Right lobe of liver (tissue), 6 donors: Measurements from ENCODE around the gene TNFRSF14. TPM values are rescaled to one million over a fixed set of nuclear protein-coding genes. Genes with fewer than 3 reads are reported as not detected.

Experiments
- ATAC-seq, 4 donors: fragments of 200-7000 bp; cut with Tn5 transposase; one replicate each; pipeline ENCODE4 v1.9.1; 2020; ENCODE audit warnings: mild to moderate bottlenecking in 4 of 4, moderate library complexity in 4 of 4
- DNase-seq, 3 donors: peaks; one replicate each; pipeline ENCODE4 v3.0.0-alpha.2; 2020
- H3K27ac ChIP-seq, 3 donors: fragments of 200-600 bp; one replicate each; pipeline ENCODE4 v1.8.0; 2022
- H3K27me3 ChIP-seq, 2 donors: fragments of 200-600 bp; one replicate each; pipeline ENCODE4 v1.8.0; 2022
- H3K36me3 ChIP-seq, 4 donors: fragments of 200-600 bp; sonication (generic) in 1 of 4; one replicate each; pipeline versions ENCODE4 v1.5.1 to v1.8.0; 2017 to 2022; ENCODE audit warnings: control low read depth in 1 of 4
- H3K4me1 ChIP-seq, 4 donors: fragments of 200-600 bp; sonication (generic) in 1 of 4; one replicate each; pipeline versions ENCODE4 v1.5.1 to v1.8.0; 2017 to 2022; ENCODE audit warnings: control low read depth in 1 of 4
- H3K4me3 ChIP-seq, 3 donors: fragments of 200-600 bp; one replicate each; pipeline ENCODE4 v1.8.0; 2022
- H3K9me3 ChIP-seq, 4 donors: fragments of 200-600 bp; sonication (generic) in 1 of 4; one replicate each; pipeline versions ENCODE4 v1.5.1 to v1.8.0; 2017 to 2022; ENCODE audit warnings: control low read depth in 1 of 4
- CTCF ChIP-seq, 4 donors: fragments of 200-600 bp in 3 of 4; fragments of 450-650 bp in 1 of 4; IDR thresholded peaks; one replicate each; pipeline versions ENCODE4 v1.5.1 to v1.8.0; 2016 to 2022; ENCODE audit warnings: antibody characterized with exemption in 4 of 4, mild to moderate bottlenecking in 2 of 4
- POLR2A ChIP-seq: fragments of 450-650 bp; IDR thresholded peaks from one replicate; pipeline ENCODE4 v1.6.1; 2017; ENCODE audit warnings: antibody characterized with exemption, mild to moderate bottlenecking
- WGBS: methylation state at CpG from one replicate; pipeline ENCODE4 v1.1.6; 2018; ENCODE audit warnings: low coverage, low lambda C conversion rate; ENCODE audit not compliant: insufficient coverage; ENCODE audit errors: missing lambda C conversion rate; 5-methylcytosine and 5-hydroxymethylcytosine counted together
- intact Hi-C, 2 donors: fragments of 100-400 bp; cut with DNase I; formaldehyde crosslinking; loops; one replicate each; pipeline versions ENCODE4 v1.11.2 to v1.14.1; 2022
- total RNA-seq, 6 experiments: library from RNA; depleted of rRNA in 2 of 6; stranded (reverse); fragments of >200 nt in 2 of 6; fragmentation: NEBNext Ultra II Directional in 3 of 6; extraction: Animal tissue kit (Norgen Biotek cat#: 25700) in 3 of 6; gene quantifications; one replicate each; pipeline versions ENCODE4 v1.1.0 to v1.2.4, GENCODE V29; 2016 to 2023
- donor health status: DM: no; HTN: yes; CAD: no.
- donor health status: DM: no; HTN: no; CAD: no.
- donor health status: DM: no; HTN: no; CAD: no.
- donor health status: DM: no; HTN: yes; CAD: no.
- donor health status: DM: no; HTN: yes; CAD: no.

The TNFRSF14 gene
- total RNA-seq, 6 experiments from 2014 or later: 31.0 to 54.8 (median 41.1) TPM

- ATAC-seq (no peak), DNase-seq (no peak)
- H3K9me3 ChIP-seq: no peaks in the 10 kb centered on the region
- H3K27ac ChIP-seq: no peak overlapping the region
- WGBS: 92% methylated on average over 4 of the region's 11 CpGs
- H3K4me1 ChIP-seq: no peaks in the 10 kb centered on the region
- H3K4me3 ChIP-seq: no peak overlapping the region
- TF ChIP-seq CTCF (IDR thresholded peaks at IDR 0.05) (no peak), POLR2A (no peak)
- H3K27me3 ChIP-seq: no peaks in the 10 kb centered on the region
- intact Hi-C loops: no loop called here
- H3K36me3 ChIP-seq: no peaks in the 10 kb centered on the region
Measured at GRCh38 chr1:2612591-2613365, 56.6 kb downstream of the TNFRSF14 start.

Other genes with a start within 250 kb of the TNFRSF14 start
- 1 to 10 TPM; 3.1 to 7.1 (median 4.5) TPM for gene MORN1, start 164.8 kb upstream of the TNFRSF14 start, total RNA-seq
- gene RER1, start 164.5 kb upstream of the TNFRSF14 start, total RNA-seq: 100 to 1,000 TPM in 4 of 6 experiments, 10 to 100 TPM in 2; 76.5 to 166 (median 122) TPM
- 10 to 100 TPM in 3 of 6 experiments, 1 to 10 TPM in 3; 7.4 to 24.3 (median 10.5) TPM for gene PEX10, start 143.8 kb upstream of the TNFRSF14 start, total RNA-seq
- gene PLCH2, start 80.1 kb upstream of the TNFRSF14 start, total RNA-seq: 1 to 10 TPM in 5 of 6 experiments, under 1 TPM in 1; 0.37 to 4.6 (median 2.3) TPM
- 10 to 100 TPM in 5 of 6 experiments, 1 to 10 TPM in 1; 9.6 to 18.9 (median 13.4) TPM for gene PANK4, start 29.8 kb upstream of the TNFRSF14 start, total RNA-seq
- under 1 TPM in 2 of 6 experiments, not detected in 4; 0.18 to 0.25 TPM for gene HES5, start 26.1 kb upstream of the TNFRSF14 start, total RNA-seq
- 10 to 100 TPM in 3 of 6 experiments, 1 to 10 TPM in 3; 5.1 to 18.6 (median 11.1) TPM for gene PRXL2B, start 30.4 kb downstream of the TNFRSF14 start, total RNA-seq
- 1 to 10 TPM in 2 of 6 experiments, not detected in 4; 1.2 to 2.0 TPM for gene MMEL1, start 76.6 kb downstream of the TNFRSF14 start, total RNA-seq
- gene TTC34, start 245.3 kb downstream of the TNFRSF14 start, total RNA-seq: under 1 TPM in 5 of 6 experiments, not detected in 1; 0.06 to 0.23 (median 0.18) TPM